Measurements from ENCODE around the gene TEAD2. TPM values are rescaled to one million over a fixed set of nuclear protein-coding genes. Genes with fewer than 3 reads are reported as not detected.
"Not testable (repeated sequence)": the region's sequence is repeated elsewhere in the genome, so short reads cannot be mapped to it uniquely, and the experiment has no call there.

The TEAD2 gene
- total RNA-seq, 2 experiments from 2014 or later, result not detected

DNA sequence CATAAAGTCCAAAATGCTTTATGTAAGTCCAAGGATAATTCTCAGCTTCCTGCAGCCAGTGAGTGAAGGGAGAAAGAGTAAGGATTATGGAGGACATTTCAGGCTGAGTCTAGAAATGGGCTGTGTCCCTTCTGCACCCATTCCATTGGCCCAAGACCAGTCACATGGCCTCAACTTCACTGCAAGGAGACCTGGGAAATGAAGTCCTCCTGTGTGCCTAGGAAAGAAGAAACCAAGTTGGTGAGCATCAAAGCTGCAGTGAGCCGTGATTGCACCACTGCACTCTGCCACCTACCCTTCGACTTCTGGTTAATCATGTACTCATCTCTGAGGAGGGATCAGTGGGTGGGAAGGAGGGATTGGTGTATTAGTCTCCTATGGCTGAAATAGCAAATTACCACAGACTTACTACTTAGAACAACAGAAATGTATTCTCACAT lies 30.6 kb downstream of the TEAD2 start:
- Mint-ChIP-seq H3K27ac (peak overlapping the region; percentile 44), H3K36me3 (ENCODE audit: low read depth) (peaks cover 29% of the 10 kb centered on the region), H3K4me1 (peaks cover 71% of the 10 kb centered on the region), H3K4me3 (no peak overlapping the region), H3K27me3 (no peaks in the 10 kb centered on the region), H3K9me3 (no peaks in the 10 kb centered on the region)
- ChIA-PET CTCF (interaction anchor here (0.8 to 2.9 kb wide), 4 partner anchors 10 to 145 kb away, joined by 3 to 12 read pairs (median 8); no protein-coding TSS in a partner anchor), POLR2A (no interaction called here)
- DNase-seq, result peak; percentile 71

- H3K4me3 Mint-ChIP-seq, DNase-seq, POLR2A ChIA-PET, H3K27me3 Mint-ChIP-seq, H3K9me3 Mint-ChIP-seq: not testable (repeated sequence)
- Mint-ChIP-seq H3K36me3 (ENCODE audit: low read depth) (peaks cover 26% of the 10 kb centered on the region), H3K27ac (peak overlapping the region; percentile 44), H3K4me1 (peaks cover 69% of the 10 kb centered on the region)
- CTCF ChIA-PET, result interaction anchor here (0.7 to 2.9 kb wide), 5 partner anchors 9 to 145 kb away, joined by 3 to 12 read pairs (median 3); no protein-coding TSS in a partner anchor
Measured at GRCh38 chr19:49331187-49331586, 31.0 kb downstream of the TEAD2 start.

DNA sequence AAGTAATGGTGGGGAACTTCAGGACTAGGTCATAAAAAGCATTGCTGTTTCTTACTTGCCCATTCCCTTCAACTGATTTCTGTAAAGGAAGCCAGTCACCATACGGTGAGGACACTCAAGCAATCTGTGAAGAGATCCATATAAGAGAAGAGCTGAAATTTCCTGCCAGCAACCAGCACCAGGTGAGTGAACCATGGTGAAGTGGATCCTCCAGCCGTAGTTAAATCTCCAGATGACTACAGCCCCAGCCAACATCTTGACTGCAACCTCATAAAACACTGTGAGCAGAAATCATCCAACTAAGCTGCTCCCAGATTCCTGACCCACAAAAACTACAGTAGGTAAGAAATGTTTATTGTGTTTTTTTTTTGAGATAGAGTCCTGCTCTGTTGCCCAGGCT lies 33.5 kb downstream of the TEAD2 start:
- ChIA-PET POLR2A (no interaction called here), CTCF (interaction anchor here (0.6 to 5.3 kb wide), 3 partner anchors 27 to 122 kb away, joined by 3 to 24 read pairs (median 3); no protein-coding TSS in a partner anchor)
- Mint-ChIP-seq H3K27ac (no peak overlapping the region), H3K9me3 (no peaks in the 10 kb centered on the region), H3K4me1 (peaks cover 56% of the 10 kb centered on the region), H3K27me3 (no peaks in the 10 kb centered on the region), H3K36me3 (ENCODE audit: low read depth) (peaks cover 19% of the 10 kb centered on the region), H3K4me3 (no peak overlapping the region)
- no peak for DNase-seq

DNA sequence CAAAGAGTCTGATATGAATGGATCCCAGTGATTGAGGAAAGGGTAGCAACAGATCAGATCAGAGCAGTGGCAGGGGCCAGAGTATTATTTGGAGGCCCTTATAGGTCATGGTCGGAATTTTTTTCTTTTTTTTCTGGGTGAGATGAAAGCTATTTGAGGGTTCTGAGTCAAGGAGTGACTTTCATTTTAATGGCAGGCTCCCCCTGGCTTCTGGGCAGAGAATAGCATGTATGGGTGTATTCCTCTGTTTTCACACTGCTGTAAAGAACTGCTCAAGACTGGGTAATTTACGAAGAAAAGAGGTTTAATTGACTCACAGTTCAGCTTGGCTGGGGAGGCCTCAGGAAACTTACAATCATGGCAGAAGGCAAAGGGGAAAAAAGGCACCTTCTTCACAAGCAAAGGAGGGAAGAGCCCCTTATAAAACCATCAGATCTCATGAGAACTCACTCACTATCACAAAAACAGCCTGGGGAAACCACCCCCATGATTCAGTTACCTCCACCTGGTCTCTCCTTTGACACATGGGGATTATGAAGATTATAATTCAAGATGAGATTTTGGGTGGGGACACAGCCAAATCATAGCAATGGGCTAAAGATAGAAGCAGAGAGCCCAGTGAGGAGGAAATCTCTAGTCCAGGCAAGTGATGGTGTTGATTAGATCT lies 34.2 kb downstream of the TEAD2 start:
- H3K27ac Mint-ChIP-seq, result no peak overlapping the region
- peaks cover 21% of the 10 kb centered on the region for H3K36me3 Mint-ChIP-seq (ENCODE audit: low read depth)
- no peak overlapping the region for H3K4me3 Mint-ChIP-seq
- POLR2A ChIA-PET, result no interaction called here
- H3K27me3 Mint-ChIP-seq, result no peaks in the 10 kb centered on the region
- CTCF ChIA-PET, result interaction anchor here (0.5 to 5.3 kb wide), 12 partner anchors 9 to 1805 kb away, joined by 3 to 24 read pairs (median 3); no protein-coding TSS in a partner anchor
- DNase-seq, result peak; percentile 60
- H3K4me1 Mint-ChIP-seq, result peaks cover 49% of the 10 kb centered on the region
- H3K9me3 Mint-ChIP-seq, result no peaks in the 10 kb centered on the region

GRCh38 chr19:49326165-49326704 lies 36.0 kb downstream of the TEAD2 start:
- H3K27ac Mint-ChIP-seq, result no peak overlapping the region
- DNase-seq, result no peak
- POLR2A ChIA-PET, result interaction anchor here (1.5 kb wide), 1 partner anchor 9 kb away, joined by 3 read pairs; the partner anchor contains the start of gene CD37
- CTCF ChIA-PET, result interaction anchor here (1.0 to 5.3 kb wide), 3 partner anchors 9 to 37 kb away, joined by 3 to 24 read pairs (median 4); partner anchors contain the start of gene CD37
- H3K4me1 Mint-ChIP-seq, result peaks cover 33% of the 10 kb centered on the region
- H3K9me3 Mint-ChIP-seq, result peaks cover 2% of the 10 kb centered on the region
- H3K4me3 Mint-ChIP-seq, result no peak overlapping the region
- peaks cover 18% of the 10 kb centered on the region for H3K36me3 Mint-ChIP-seq (ENCODE audit: low read depth)
- H3K27me3 Mint-ChIP-seq, result no peaks in the 10 kb centered on the region

- not testable (repeated sequence) for H3K27me3 Mint-ChIP-seq, H3K9me3 Mint-ChIP-seq, H3K4me3 Mint-ChIP-seq, H3K27ac Mint-ChIP-seq, DNase-seq
- ChIA-PET POLR2A (interaction anchor here (1.5 kb wide), 1 partner anchor 10 kb away, joined by 3 read pairs; the partner anchor contains the start of gene CD37), CTCF (interaction anchor here (1.0 to 5.3 kb wide), 3 partner anchors 9 to 37 kb away, joined by 3 to 24 read pairs (median 4); partner anchors contain the start of gene CD37)
- H3K4me1 Mint-ChIP-seq, result peaks cover 29% of the 10 kb centered on the region
- H3K36me3 Mint-ChIP-seq (ENCODE audit: low read depth), result peaks cover 18% of the 10 kb centered on the region
Measured at GRCh38 chr19:49325756-49326155, 36.5 kb downstream of the TEAD2 start.

- H3K27me3 Mint-ChIP-seq, result no peaks in the 10 kb centered on the region
- H3K4me3 Mint-ChIP-seq, result no peak within 1 kb of the TSS
- CTCF ChIA-PET, result interaction anchor here (5.3 kb wide), 1 partner anchor 23 kb away, joined by 24 read pairs; no protein-coding TSS in a partner anchor
- H3K36me3 Mint-ChIP-seq (ENCODE audit: low read depth), result peaks cover 13% of the 10 kb centered on the region
- DNase-seq, result no peak
- H3K9me3 Mint-ChIP-seq, result peaks cover 2% of the 10 kb centered on the region
- H3K27ac Mint-ChIP-seq, result no peak within 1 kb of the TSS
- POLR2A ChIA-PET, result no interaction called here
- peaks cover 24% of the 10 kb centered on the region for H3K4me1 Mint-ChIP-seq
Measured at GRCh38 chr19:49324801-49325576, 37.2 kb downstream of the TEAD2 start, which contains the start of gene SLC6A16. Gene SLC6A16 (minus strand): TSS chr19:49325191. CDS start chr19:49311347, 13,844 bp downstream.

DNA sequence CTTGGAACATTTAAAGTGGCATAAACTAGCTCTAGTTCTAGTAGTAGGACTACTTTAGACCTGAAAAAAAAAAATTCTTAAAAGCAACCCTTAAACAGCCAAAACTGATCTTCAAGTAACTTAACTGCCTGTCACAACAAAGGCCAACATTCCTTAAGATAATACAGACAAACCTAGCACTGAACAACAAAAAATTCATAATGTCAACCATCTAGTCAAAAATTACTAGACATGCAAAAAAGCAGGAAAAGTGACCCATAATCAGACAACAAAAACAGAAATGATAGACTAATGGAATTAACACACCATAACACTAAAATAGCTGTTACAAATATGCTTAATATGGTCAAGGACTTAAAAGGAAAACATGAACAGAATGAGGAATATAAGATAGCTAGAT lies 43.9 kb downstream of the TEAD2 start:
- Mint-ChIP-seq H3K27me3 (no peaks in the 10 kb centered on the region), H3K9me3 (peaks cover 15% of the 10 kb centered on the region), H3K27ac (no peak overlapping the region), H3K4me1 (peaks cover 5% of the 10 kb centered on the region), H3K36me3 (ENCODE audit: low read depth) (peaks cover 25% of the 10 kb centered on the region), H3K4me3 (no peak overlapping the region)
- POLR2A ChIA-PET, result no interaction called here
- DNase-seq, result no peak
- CTCF ChIA-PET, result interaction anchor here (0.6 to 1.7 kb wide), 8 partner anchors 10 to 219 kb away, joined by 3 to 5 read pairs (median 3); no protein-coding TSS in a partner anchor

- Mint-ChIP-seq H3K27ac (no peak overlapping the region), H3K4me3 (no peak overlapping the region), H3K36me3 (ENCODE audit: low read depth) (peaks cover 23% of the 10 kb centered on the region), H3K9me3 (peaks cover 12% of the 10 kb centered on the region), H3K4me1 (peaks cover 5% of the 10 kb centered on the region), H3K27me3 (no peaks in the 10 kb centered on the region)
- ChIA-PET CTCF (interaction anchor here (1.0 kb wide), 1 partner anchor 13 kb away, joined by 3 read pairs; no protein-coding TSS in a partner anchor), POLR2A (no interaction called here)
- DNase-seq, result no peak
Measured at GRCh38 chr19:49316284-49316683, 45.9 kb downstream of the TEAD2 start.

DNA sequence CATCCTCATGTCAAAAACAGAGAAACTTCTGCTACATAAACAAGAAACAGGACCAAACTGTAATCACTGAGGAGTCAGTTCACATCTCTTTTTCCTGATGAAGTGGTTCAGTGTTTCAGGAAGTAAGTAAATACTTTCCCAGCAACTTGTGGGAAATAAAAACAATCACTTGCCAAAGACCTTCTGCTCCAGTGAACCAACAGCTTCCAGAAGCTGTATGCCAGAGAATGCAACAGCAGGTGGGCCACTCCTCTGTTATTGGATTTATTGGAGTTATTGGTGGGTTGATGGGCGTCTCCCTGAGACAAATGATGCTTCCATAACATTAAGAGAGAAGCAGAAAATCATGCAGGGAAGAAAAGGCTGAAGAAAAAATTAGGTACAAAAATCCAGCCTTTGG lies 47.1 kb downstream of the TEAD2 start:
- ChIA-PET CTCF (no interaction called here), POLR2A (no interaction called here)
- no peak for DNase-seq
- Mint-ChIP-seq H3K36me3 (ENCODE audit: low read depth) (peaks cover 23% of the 10 kb centered on the region), H3K27ac (no peak overlapping the region), H3K4me1 (peaks cover 5% of the 10 kb centered on the region), H3K27me3 (no peaks in the 10 kb centered on the region), H3K9me3 (peaks cover 12% of the 10 kb centered on the region), H3K4me3 (no peak overlapping the region)

DNA sequence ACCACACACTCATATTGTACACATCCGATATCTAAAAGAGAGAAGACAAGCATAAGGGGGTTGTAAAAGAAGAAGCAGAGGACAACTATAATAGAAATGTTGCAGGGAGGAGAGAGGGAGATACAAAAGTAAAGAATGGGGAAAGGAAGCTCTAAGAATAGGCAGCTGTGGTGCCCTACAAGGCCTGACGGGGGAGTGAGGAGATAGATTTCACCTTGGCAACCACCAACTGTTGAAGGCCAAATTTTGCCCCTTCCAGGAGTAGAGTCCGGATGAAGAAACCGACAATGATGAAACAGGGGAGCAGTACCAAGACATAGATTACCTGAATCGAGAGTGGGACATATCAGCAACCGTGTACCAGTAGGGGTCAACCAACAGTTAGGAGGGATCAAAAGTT lies 53.1 kb downstream of the TEAD2 start:
- Mint-ChIP-seq H3K27ac (no peak overlapping the region), H3K27me3 (no peaks in the 10 kb centered on the region), H3K4me1 (no peaks in the 10 kb centered on the region), H3K36me3 (ENCODE audit: low read depth) (no peaks in the 10 kb centered on the region), H3K4me3 (no peak overlapping the region), H3K9me3 (no peaks in the 10 kb centered on the region)
- POLR2A ChIA-PET, result no interaction called here
- no peak for DNase-seq
- CTCF ChIA-PET, result no interaction called here

DNA sequence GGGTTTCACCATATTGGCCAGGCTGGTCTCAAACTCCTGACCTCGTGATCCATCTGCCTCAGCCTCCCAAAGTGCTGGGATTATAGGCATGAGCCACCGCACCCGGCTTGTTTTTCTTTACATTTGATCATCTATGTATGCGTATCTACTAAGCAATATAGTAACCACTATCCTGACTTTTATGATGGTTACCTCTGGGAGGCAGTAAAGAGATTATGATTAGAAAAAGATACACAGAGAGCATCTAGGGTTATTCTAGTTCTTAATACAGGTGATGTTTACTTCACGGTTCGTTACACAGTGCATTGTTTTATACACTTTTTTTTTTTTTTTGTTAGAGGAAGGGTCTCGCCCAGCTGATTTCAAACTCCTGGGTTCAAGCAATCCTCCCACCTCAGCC lies 55.5 kb downstream of the TEAD2 start:
- H3K36me3 Mint-ChIP-seq (ENCODE audit: low read depth); H3K27ac Mint-ChIP-seq; H3K27me3 Mint-ChIP-seq; H3K4me1 Mint-ChIP-seq; DNase-seq; H3K4me3 Mint-ChIP-seq; POLR2A ChIA-PET; H3K9me3 Mint-ChIP-seq: not testable (repeated sequence)
- CTCF ChIA-PET, result interaction anchor here (0.6 to 2.6 kb wide), 3 partner anchors 12 to 86 kb away, joined by 3 to 11 read pairs (median 3); no protein-coding TSS in a partner anchor

All from activated CD4-positive, alpha-beta memory T cell treated with anti-CD3 and anti-CD28 coated beads, Interleukin-2, amount 10 ng/mL, durations not matched to agents 7 days and 5 days (primary cell).